Measurements from ENCODE around the gene CDC34.

The CDC34 gene

DNA sequence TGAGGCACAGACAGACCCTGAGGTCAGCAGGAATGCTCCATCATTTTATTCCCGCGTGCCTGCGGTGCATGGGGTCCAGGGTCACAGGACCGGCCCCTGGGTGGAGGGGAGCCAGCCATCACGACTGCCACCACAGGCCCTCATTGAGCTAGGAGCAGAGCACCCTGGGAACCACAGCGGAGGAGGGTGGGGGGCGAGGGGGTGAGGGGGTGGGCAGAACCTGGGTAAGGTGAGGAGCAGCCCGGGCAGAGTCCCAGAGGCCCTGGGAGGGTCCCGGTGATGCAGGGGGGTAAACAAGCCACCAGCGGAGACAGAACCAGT lies 36.5 kb upstream of the CDC34 start:
- Histone ChIP-seq H2AFZ (ENCODE audit: low read depth, low read length) (no peak overlapping the region), H3K27me3 (ENCODE audit: insufficient read depth, low read length, poor library complexity) (no peaks in the 10 kb centered on the region), H3K4me3 (ENCODE audit: low read depth in 1 of 2, low read length in 2 of 2) (no peak overlapping the region), H3K27ac (ENCODE audit: low read length) (no peak overlapping the region), H3K36me3 (ENCODE audit: insufficient read depth, low read length) (no peaks in the 10 kb centered on the region), H3K4me2 (ENCODE audit: insufficient read depth, low read length) (no peak overlapping the region), H3K4me1 (ENCODE audit: insufficient read depth, low read length) (peaks cover 6% of the 10 kb centered on the region), H3K9me3 (ENCODE audit: insufficient read depth, low read length, severe bottlenecking) (no peaks in the 10 kb centered on the region), H4K20me1 (ENCODE audit: insufficient read depth, low read length) (no peaks in the 10 kb centered on the region), H3K79me2 (ENCODE audit: insufficient read depth, low read length) (no peaks in the 10 kb centered on the region), H3K9ac (ENCODE audit: low read depth, low read length) (no peak overlapping the region)
- DNase-seq (no peak), ATAC-seq (ENCODE audit: insufficient read depth, low read depth) (no peak)
- TF ChIP-seq CTCF (IDR thresholded peaks at IDR 0.05; ENCODE audit: borderline replicate concordance, extremely low read depth, low read length, poor library complexity, severe bottlenecking), result no peak
- no peak for TF ChIP-seq EZH2 (IDR thresholded peaks at IDR 0.05; ENCODE audit: borderline replicate concordance, low read depth, low read length, severe bottlenecking)

GRCh38 chr19:495402-496111 lies 36.0 kb upstream of the CDC34 start:
- Histone ChIP-seq H4K20me1 (ENCODE audit: insufficient read depth, low read length) (no peaks in the 10 kb centered on the region), H3K4me1 (ENCODE audit: insufficient read depth, low read length) (peaks cover under 1% of the 10 kb centered on the region), H3K9ac (ENCODE audit: low read depth, low read length) (no peak overlapping the region), H3K36me3 (ENCODE audit: insufficient read depth, low read length) (no peaks in the 10 kb centered on the region), H3K9me3 (ENCODE audit: insufficient read depth, low read length, severe bottlenecking) (no peaks in the 10 kb centered on the region), H3K4me3 (ENCODE audit: low read depth in 1 of 2, low read length in 2 of 2) (no peak overlapping the region), H3K4me2 (ENCODE audit: insufficient read depth, low read length) (no peak overlapping the region), H3K79me2 (ENCODE audit: insufficient read depth, low read length) (no peaks in the 10 kb centered on the region), H3K27ac (ENCODE audit: low read length) (no peak overlapping the region), H2AFZ (ENCODE audit: low read depth, low read length) (no peak overlapping the region), H3K27me3 (ENCODE audit: insufficient read depth, low read length, poor library complexity) (no peaks in the 10 kb centered on the region)
- DNase-seq (no peak), ATAC-seq (ENCODE audit: insufficient read depth, low read depth) (peak; percentile 31; the same call in 1 of the 3 replicates)
- TF ChIP-seq CTCF (IDR thresholded peaks at IDR 0.05; ENCODE audit: borderline replicate concordance, extremely low read depth, low read length, poor library complexity, severe bottlenecking) (peak; percentile 47), EZH2 (IDR thresholded peaks at IDR 0.05; ENCODE audit: borderline replicate concordance, low read depth, low read length, severe bottlenecking) (no peak)

- Histone ChIP-seq H4K20me1 (ENCODE audit: insufficient read depth, low read length) (no peaks in the 10 kb centered on the region), H3K79me2 (ENCODE audit: insufficient read depth, low read length) (no peaks in the 10 kb centered on the region), H3K4me1 (ENCODE audit: insufficient read depth, low read length) (no peaks in the 10 kb centered on the region), H3K4me3 (ENCODE audit: low read depth in 1 of 2, low read length in 2 of 2) (no peak within 1 kb of the TSS), H3K36me3 (ENCODE audit: insufficient read depth, low read length) (no peaks in the 10 kb centered on the region), H3K4me2 (ENCODE audit: insufficient read depth, low read length) (no peak within 1 kb of the TSS), H3K9ac (ENCODE audit: low read depth, low read length) (no peak within 1 kb of the TSS), H3K9me3 (ENCODE audit: insufficient read depth, low read length, severe bottlenecking) (no peaks in the 10 kb centered on the region), H3K27me3 (ENCODE audit: insufficient read depth, low read length, poor library complexity) (no peaks in the 10 kb centered on the region), H2AFZ (ENCODE audit: low read depth, low read length) (no peak within 1 kb of the TSS), H3K27ac (ENCODE audit: low read length) (no peak within 1 kb of the TSS)
- no peak for TF ChIP-seq EZH2 (IDR thresholded peaks at IDR 0.05; ENCODE audit: borderline replicate concordance, low read depth, low read length, severe bottlenecking)
- TF ChIP-seq CTCF (IDR thresholded peaks at IDR 0.05; ENCODE audit: borderline replicate concordance, extremely low read depth, low read length, poor library complexity, severe bottlenecking), result no peak
- ATAC-seq (ENCODE audit: insufficient read depth, low read depth) (no peak), DNase-seq (no peak)
Measured at GRCh38 chr19:496112-496665, 35.4 kb upstream of the CDC34 start, which contains the start of gene MADCAM1. MADCAM1 (plus strand) TSS chr19:496486; CDS start chr19:496500, 14 bp downstream.

All from DND-41 (cell line).